A673 (cell line): ENCODE data around the gene PYHIN1. TPM values are rescaled to one million over a fixed set of nuclear protein-coding genes. Genes with fewer than 3 reads are reported as not detected.

ENCODE experiments used
- BruUV-seq: library from RNA; stranded (reverse); fragments of 400-500 nt; replicated peaks from 2 replicates; lab custom pipeline; 2021; lab: Mats Ljungman, UMichigan
- CTCF ChIA-PET: fragments of 300-600 bp; sonication (Branson Sonifier 250); formaldehyde crosslinking; loops from one replicate; lab custom pipeline; 2022; ENCODE audit warnings: antibody characterized with exemption; lab: Charles Lee
- POLR2A ChIA-PET: fragments of 300-600 bp; sonication (Branson Sonifier 250); formaldehyde crosslinking; loops from one replicate; lab custom pipeline; 2022; ENCODE audit warnings: antibody characterized with exemption; ENCODE audit not compliant: low non-redundant PET; lab: Charles Lee
- DNase-seq: peaks from one replicate; pipeline ENCODE4 v3.0.0-alpha.2; 2015; ENCODE audit warnings: low spot score
- H3K27ac ChIP-seq: fragments of 200-600 bp; sonication (generic); 2 replicates; pipeline ENCODE4 v1.5.1; 2016; ENCODE audit warnings: mixed run types, low read depth, mild to moderate bottlenecking, mixed read lengths, antibody characterized with exemption, low read length; ENCODE audit not compliant: poor library complexity, severe bottlenecking
- H3K27me3 ChIP-seq: fragments of 200-600 bp; sonication (generic); replicated peaks from 2 replicates; pipeline ENCODE4 v1.6.1; 2017; ENCODE audit warnings: mixed run types, low read depth, mild to moderate bottlenecking, mixed read lengths, antibody characterized with exemption, low read length; ENCODE audit not compliant: insufficient read depth, poor library complexity
- H3K36me3 ChIP-seq: fragments of 200-600 bp; sonication (generic); 2 replicates; pipeline ENCODE4 v1.6.1; 2016; ENCODE audit warnings: mixed run types, mild to moderate bottlenecking, mixed read lengths, antibody characterized with exemption, low read length; ENCODE audit not compliant: insufficient read depth, poor library complexity, severe bottlenecking
- H3K4me1 ChIP-seq: fragments of 200-600 bp; sonication (generic); 2 replicates; pipeline ENCODE4 v1.6.1; 2017; ENCODE audit warnings: mixed run types, mild to moderate bottlenecking, mixed read lengths, antibody characterized with exemption, low read length; ENCODE audit not compliant: insufficient read depth, poor library complexity, severe bottlenecking
- H3K4me3 ChIP-seq: fragments of 200-600 bp; sonication (generic); 2 replicates; pipeline ENCODE4 v1.5.1; 2016; ENCODE audit warnings: low read depth, mixed run types, mild to moderate bottlenecking, mixed read lengths, low read length; ENCODE audit not compliant: poor library complexity, severe bottlenecking
- H3K9me3 ChIP-seq: fragments of 200-600 bp; sonication (generic); 2 replicates; pipeline ENCODE4 v1.6.1; 2016; ENCODE audit warnings: mixed run types, low read depth, mild to moderate bottlenecking, mixed read lengths, antibody characterized with exemption, low read length; ENCODE audit not compliant: poor library complexity, severe bottlenecking
- CTCF ChIP-seq: fragments of 300-800, 200-600 bp; sonication (generic); conservative IDR thresholded peaks from 2 replicates; pipeline ENCODE4 v1.5.1; 2017; ENCODE audit warnings: low read depth, mild to moderate bottlenecking, antibody characterized with exemption, low read length, moderate library complexity, mixed read lengths
- EZH2 ChIP-seq: fragments of 200-600 bp; sonication (generic); IDR thresholded peaks from 2 replicates; pipeline ENCODE4 v1.6.1; 2017; ENCODE audit warnings: borderline replicate concordance, low read depth, mild to moderate bottlenecking, mixed read lengths, antibody characterized with exemption, low read length; ENCODE audit not compliant: poor library complexity, severe bottlenecking
- intact Hi-C: fragments of 100-400 bp; cut with micrococcal nuclease; formaldehyde crosslinking; loops from one replicate; pipeline ENCODE4 v1.10.0; 2022; ENCODE audit not compliant: unreplicated experiment
- total RNA-seq: library from RNA; stranded (reverse); gene quantifications from 2 replicates; pipeline ENCODE4 v1.2.3, GENCODE V29; 2021

Gene PYHIN1
- total RNA-seq, 1 experiment from 2014 or later, result not detected

- TF ChIP-seq EZH2 (no peak), CTCF (no peak)
- no peak for DNase-seq
- ChIA-PET POLR2A (interaction anchor here (0.6 kb wide), 1 partner anchor 35 kb away, joined by 10 read pairs; no protein-coding TSS in a partner anchor), CTCF (no interaction called here)
- H3K27me3 ChIP-seq, result peaks cover 7% of the 10 kb centered on the region
- no peaks in the 10 kb centered on the region for H3K9me3 ChIP-seq
- no TSS peak for BruUV-seq
- no peaks in the 10 kb centered on the region for H3K4me1 ChIP-seq
- no peak overlapping the region for H3K4me3 ChIP-seq
- H3K36me3 ChIP-seq, result no peaks in the 10 kb centered on the region
- intact Hi-C loops, result no loop called here
- H3K27ac ChIP-seq, result no peak overlapping the region
Observed at GRCh38 chr1:158951956-158952355, 20.6 kb downstream of the PYHIN1 start.

- intact Hi-C loops, result no loop called here
Observed at GRCh38 chr1:158952416-158952815, 21.1 kb downstream of the PYHIN1 start.

GRCh38 chr1:158961178-158961577, 29.8 kb downstream of the PYHIN1 start:
- Histone ChIP-seq H3K36me3 (no peaks in the 10 kb centered on the region), H3K27me3 (peaks cover 30% of the 10 kb centered on the region), H3K4me1 (no peaks in the 10 kb centered on the region), H3K27ac (no peak overlapping the region), H3K4me3 (no peak overlapping the region), H3K9me3 (no peaks in the 10 kb centered on the region)
- TF ChIP-seq EZH2, result no peak
- no peak for TF ChIP-seq CTCF
- CTCF ChIA-PET, result no interaction called here
- no TSS peak for BruUV-seq
- DNase-seq, result no peak
- POLR2A ChIA-PET, result no interaction called here
- intact Hi-C loops, result no loop called here

More at GRCh38 chr1:158952416-158952815, 21.1 kb downstream of the PYHIN1 start:
- no TSS peak for BruUV-seq
- no peaks in the 10 kb centered on the region for H3K4me1 ChIP-seq
- ChIA-PET CTCF (no interaction called here), POLR2A (no interaction called here)
- H3K27ac ChIP-seq, result no peak overlapping the region
- no peaks in the 10 kb centered on the region for H3K36me3 ChIP-seq
- H3K9me3 ChIP-seq, result no peaks in the 10 kb centered on the region
- no peak overlapping the region for H3K4me3 ChIP-seq
- no peak for DNase-seq
- H3K27me3 ChIP-seq, result peaks cover 2% of the 10 kb centered on the region
- no peak for TF ChIP-seq CTCF
- TF ChIP-seq EZH2, result no peak
